Gastrocnemius medialis (tissue), 4 donors: ENCODE results near the gene PROSER3. TPM values are rescaled to one million over a fixed set of nuclear protein-coding genes. Genes with fewer than 3 reads are reported as not detected.

Experiments used
- ATAC-seq, 2 donors: fragments of 150-250 bp; one replicate each; pipeline ENCODE4 v1.9.1; 2016
- DNase-seq, 2 donors: peaks; one replicate each; pipeline ENCODE4 v3.0.0-alpha.2; 2019
- H3K27ac ChIP-seq, 4 donors: fragments of 200-600 bp; sonication (generic); 1 replicate in 1 of 4; 2 replicates in 3 of 4; pipeline ENCODE4 v1.5.1; 2016 to 2018; ENCODE audit warnings: mild to moderate bottlenecking in 2 of 4, moderate library complexity in 1 of 4
- H3K27me3 ChIP-seq, 3 donors: fragments of 200-600 bp; sonication (generic) in 2 of 3; 1 replicate in 1 of 3; 2 replicates in 2 of 3; pipeline versions ENCODE4 v1.5.1 to v1.6.0; 2016 to 2019; ENCODE audit warnings: mild to moderate bottlenecking in 1 of 3, moderate library complexity in 1 of 3
- H3K36me3 ChIP-seq, 2 donors: fragments of 200-600 bp; sonication (generic) in 1 of 2; one replicate each; pipeline ENCODE4 v1.5.1; 2017 to 2018
- H3K4me1 ChIP-seq, 2 donors: fragments of 200-600 bp; sonication (generic) in 1 of 2; one replicate each; pipeline ENCODE4 v1.5.1; 2016 to 2017; ENCODE audit warnings: mild to moderate bottlenecking in 2 of 2
- H3K4me3 ChIP-seq, 4 donors: fragments of 200-600 bp; sonication (generic) in 3 of 4; 1 replicate in 1 of 4; 2 replicates in 3 of 4; pipeline ENCODE4 v1.5.1; 2016 to 2019; ENCODE audit warnings: mild to moderate bottlenecking in 2 of 4
- H3K9me3 ChIP-seq, 3 donors: fragments of 200-600 bp; sonication (generic) in 2 of 3; 1 replicate in 1 of 3; 2 replicates in 2 of 3; pipeline ENCODE4 v1.5.1; 2016 to 2019
- CTCF ChIP-seq, 5 experiments: fragments of 450-650 bp in 3 of 5; fragments of 200-600 bp in 2 of 5; sonication (generic) in 2 of 5; IDR thresholded peaks in 4 of 5; conservative IDR thresholded peaks in 1 of 5; 1 replicate in 4 of 5; 2 replicates in 1 of 5; pipeline ENCODE4 v1.5.1; 2016 to 2019; ENCODE audit warnings: antibody characterized with exemption in 5 of 5, mild to moderate bottlenecking in 3 of 5, moderate library complexity in 3 of 5
- POLR2A ChIP-seq, 2 donors: fragments of 450-650 bp; IDR thresholded peaks; one replicate each; pipeline ENCODE4 v1.6.1; 2017; ENCODE audit warnings: antibody characterized with exemption in 2 of 2, mild to moderate bottlenecking in 2 of 2, moderate library complexity in 2 of 2
- in situ Hi-C, 4 donors: fragments of 200-750 bp; cut with MboI; loops; one replicate each; pipeline versions ENCODE4 v1.15.0 to v1.8.0; 2017; ENCODE audit warnings: low sequenced_read_pairs in 4 of 4
- intact Hi-C: fragments of 100-400 bp; cut with DNase I; formaldehyde crosslinking; loops from one replicate; pipeline ENCODE4 v1.15.1; 2023; ENCODE audit warnings: low total_unique reads
- total RNA-seq, 4 donors: library from RNA; depleted of rRNA; stranded (reverse); fragments of >200 nt; gene quantifications; one replicate each; pipeline versions ENCODE4 v1.1.0 to v1.2.3, GENCODE V29; 2016

PROSER3 gene
- total RNA-seq, 4 donors from 2014 or later, result 0.63 to 4.3 (median 3.0) TPM

- Histone ChIP-seq H3K27me3 (no peaks in the 10 kb centered on the region), H3K4me3 (peak overlapping the region in 3 of 4 donors; percentile 94 to 99 (median 97)), H3K36me3 (peaks cover 0 to 6% of the 10 kb centered on the region in 2 donors), H3K9me3 (no peaks in the 10 kb centered on the region), H3K27ac (peak overlapping the region in 3 of 4 donors; percentile 84 to 94 (median 89)), H3K4me1 (peaks cover 21 to 25% of the 10 kb centered on the region in 2 donors)
- intact Hi-C loops (no loop called here), in situ Hi-C loops (loop anchor here in 3 of 4 donors (10.0 to 25.0 kb wide), 3 partner anchors 171 to 219 kb away; partner anchors contain the start of genes TMEM147 (in 2 of the 3), GAPDHS (in 1 of the 3), LRFN3 (in 1 of the 3) and SBSN (in 1 of the 3))
- no peak for DNase-seq
- no peak for TF ChIP-seq POLR2A (IDR thresholded peaks at IDR 0.05)
- no peak for TF ChIP-seq CTCF (IDR thresholded peaks at IDR 0.05 in 4 of 5, conservative IDR thresholded peaks at IDR 0.05 in 1 of 5)
- ATAC-seq, result no peak
Observed at GRCh38 chr19:35715355-35715809, 42.6 kb upstream of the PROSER3 start.

GRCh38 chr19:35715981-35716800 lies 41.8 kb upstream of the PROSER3 start:
- H3K36me3 ChIP-seq, result peaks cover 0 to 15% of the 10 kb centered on the region in 2 donors
- in situ Hi-C loops (loop anchor here in 3 of 4 donors (10.0 to 25.0 kb wide), 3 partner anchors 171 to 219 kb away; partner anchors contain the start of genes TMEM147 (in 2 of the 3), GAPDHS (in 1 of the 3), LRFN3 (in 1 of the 3) and SBSN (in 1 of the 3)), intact Hi-C loops (loop anchor here (1.0 to 2.0 kb wide), 3 partner anchors 67 to 167 kb away; partner anchors contain the start of genes COX6B1 and HAUS5)
- no peak for TF ChIP-seq CTCF (IDR thresholded peaks at IDR 0.05 in 4 of 5, conservative IDR thresholded peaks at IDR 0.05 in 1 of 5)
- peak in 1 of 2 donors; percentile 34 for TF ChIP-seq POLR2A (IDR thresholded peaks at IDR 0.05)
- ATAC-seq, result peak; percentile 18 to 25
- H3K4me3 ChIP-seq, result peak overlapping the region; percentile 92 to 99 (median 96)
- H3K9me3 ChIP-seq, result no peaks in the 10 kb centered on the region
- no peaks in the 10 kb centered on the region for H3K27me3 ChIP-seq
- peaks cover 21 to 25% of the 10 kb centered on the region in 2 donors for H3K4me1 ChIP-seq
- DNase-seq, result peak in 1 of 2 donors; percentile 29
- peak overlapping the region; percentile 84 to 95 (median 92) for H3K27ac ChIP-seq

- TF ChIP-seq POLR2A (IDR thresholded peaks at IDR 0.05), result peak; percentile 45 to 48
- TF ChIP-seq CTCF (IDR thresholded peaks at IDR 0.05 in 4 of 5, conservative IDR thresholded peaks at IDR 0.05 in 1 of 5), result peak; percentile 97 to 99 (median 98)
- peak overlapping the region; percentile 92 to 99 (median 96) for H3K4me3 ChIP-seq
- H3K27me3 ChIP-seq, result no peaks in the 10 kb centered on the region
- H3K9me3 ChIP-seq, result no peaks in the 10 kb centered on the region
- peaks cover 0 to 21% of the 10 kb centered on the region in 2 donors for H3K36me3 ChIP-seq
- H3K27ac ChIP-seq, result peak overlapping the region; percentile 84 to 95 (median 92)
- ATAC-seq (peak; percentile 82 to 84), DNase-seq (peak; percentile 75 to 82)
- intact Hi-C loops (loop anchor here (1.0 to 2.0 kb wide), 10 partner anchors 15 to 214 kb away; partner anchors contain the start of genes COX6B1, HAUS5, PSENEN and TMEM147), in situ Hi-C loops (loop anchor here in 3 of 4 donors (10.0 to 25.0 kb wide), 3 partner anchors 172 to 218 kb away; partner anchors contain the start of genes TMEM147 (in 2 of the 3), GAPDHS (in 1 of the 3), LRFN3 (in 1 of the 3) and SBSN (in 1 of the 3))
- H3K4me1 ChIP-seq, result peaks cover 21 to 25% of the 10 kb centered on the region in 2 donors
Observed at GRCh38 chr19:35716801-35717664, 40.9 kb upstream of the PROSER3 start.
